Measurements from ENCODE around the gene ARHGAP26. TPM values are rescaled to one million over a fixed set of nuclear protein-coding genes. Genes with fewer than 3 reads are reported as not detected.

ARHGAP26 gene
- total and polyA plus RNA-seq, 7 experiments from 2014 or later, result 10.5 to 123 (median 22.7) TPM

DNA sequence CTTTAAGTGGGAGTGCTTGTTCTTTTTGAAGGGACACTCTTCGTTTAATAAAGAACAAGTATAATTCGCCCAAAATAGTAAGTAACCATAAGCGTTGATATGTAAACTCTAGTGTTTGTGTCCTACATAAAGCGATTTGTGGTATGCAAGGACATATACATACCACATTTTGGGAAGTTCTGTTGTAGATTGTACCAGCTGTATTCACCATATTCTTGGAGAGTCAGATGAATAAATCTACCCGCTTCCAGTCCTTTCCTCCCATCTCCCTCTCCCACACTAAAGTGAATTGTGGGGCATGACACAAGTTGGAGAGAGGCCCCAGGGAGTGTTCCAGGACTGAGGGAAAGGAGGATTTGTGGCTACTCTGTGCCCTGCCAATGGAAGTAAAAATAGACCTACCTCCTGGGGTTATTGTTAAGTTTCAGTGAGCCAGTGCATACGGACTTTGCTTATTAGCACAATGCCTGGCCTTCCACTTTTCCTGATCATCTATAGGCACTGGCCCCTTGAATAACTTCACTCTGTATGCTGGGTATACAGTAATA, 40.6 kb downstream of the ARHGAP26 start:
- intact Hi-C loops (cut with micrococcal nuclease), result no loop called here
- Histone ChIP-seq H3K9me3 (ENCODE audit: control insufficient read depth in 2 of 3, low read length in 3 of 3) (no peaks in the 10 kb centered on the region), H3K4me3 (ENCODE audit: low read length) (no peak overlapping the region), H3K27ac (ENCODE audit: low read depth, low read length) (no peak overlapping the region), H3K27me3 (ENCODE audit: control insufficient read depth in 2 of 2, insufficient read depth in 2 of 2, low read length in 2 of 2) (no peaks in the 10 kb centered on the region), H3K4me1 (ENCODE audit: control insufficient read depth in 2 of 2, insufficient read depth in 2 of 2, low read length in 2 of 2) (peaks cover 3 to 9% of the 10 kb centered on the region in 2 donors), H3K36me3 (ENCODE audit: control insufficient read depth in 2 of 3, insufficient read depth in 3 of 3, low read length in 3 of 3) (no peaks in the 10 kb centered on the region)
- no peak for ATAC-seq
- ChIA-PET POLR2A (interaction anchor here (0.5 kb wide), 1 partner anchor 594 kb away, joined by 4 read pairs; no protein-coding TSS in a partner anchor), CTCF (interaction anchor here (0.6 kb wide), 1 partner anchor 10 kb away, joined by 3 read pairs; no protein-coding TSS in a partner anchor)
- Mint-ChIP-seq H3K4me3 (no peak overlapping the region), H3K27ac (no peak overlapping the region), H3K9me3 (peaks cover 0 to 2% (median 0%) of the 10 kb centered on the region in 11 donors), H3K36me3 (peaks cover 3 to 13% (median 6%) of the 10 kb centered on the region in 5 donors), H3K27me3 (no peaks in the 10 kb centered on the region), H3K4me1 (peaks cover 24 to 49% (median 32%) of the 10 kb centered on the region in 7 donors)
- no peak for DNase-seq

DNA sequence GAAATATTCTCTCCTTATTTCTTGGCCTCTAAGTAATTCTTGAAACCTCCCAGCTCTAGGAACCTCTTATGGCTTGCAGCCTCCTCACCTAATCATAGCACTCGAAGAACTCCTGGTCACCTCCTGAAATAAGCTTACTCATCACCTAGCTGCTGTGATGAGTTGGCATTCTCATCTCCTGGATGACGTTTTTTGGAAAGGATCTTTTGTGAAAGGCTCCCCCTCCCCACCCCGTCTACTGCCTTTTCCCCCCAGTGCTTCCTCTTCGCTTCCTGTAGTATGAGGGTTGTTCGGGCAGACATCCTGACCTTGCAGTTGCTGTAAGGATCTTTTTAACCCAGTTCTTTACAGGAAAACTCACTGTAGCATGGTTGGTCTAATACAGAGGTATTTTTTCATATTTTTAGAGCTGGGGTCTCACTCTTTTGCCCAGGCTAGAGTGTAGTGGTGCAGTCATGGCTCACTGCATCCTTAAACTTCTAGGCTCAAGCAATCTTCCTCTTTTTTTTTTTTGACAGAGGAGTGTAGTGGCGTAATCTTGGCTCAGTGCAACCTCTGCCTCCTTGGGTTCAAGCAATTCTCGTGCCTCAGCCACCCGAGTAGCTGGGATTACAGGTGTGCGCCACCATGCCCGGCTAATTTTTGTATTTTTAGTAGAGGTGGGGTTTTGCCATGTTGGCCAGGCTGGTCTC, 41.8 kb downstream of the ARHGAP26 start:
- intact Hi-C loops (cut with micrococcal nuclease), result no loop called here
- Mint-ChIP-seq H3K27ac (no peak overlapping the region), H3K4me1 (peaks cover 23 to 60% (median 36%) of the 10 kb centered on the region in 7 donors), H3K27me3 (no peaks in the 10 kb centered on the region), H3K4me3 (no peak overlapping the region), H3K9me3 (peaks cover 0 to 2% (median 0%) of the 10 kb centered on the region in 11 donors), H3K36me3 (peaks cover 3 to 17% (median 9%) of the 10 kb centered on the region in 5 donors)
- ChIA-PET CTCF (interaction anchor here (0.5 to 0.9 kb wide), 2 partner anchors 9 to 41 kb away, joined by 3 read pairs; no protein-coding TSS in a partner anchor), POLR2A (interaction anchor here (0.6 kb wide), 1 partner anchor 21 kb away, joined by 4 read pairs; no protein-coding TSS in a partner anchor)
- Histone ChIP-seq H3K27me3 (ENCODE audit: control insufficient read depth in 2 of 2, insufficient read depth in 2 of 2, low read length in 2 of 2) (no peaks in the 10 kb centered on the region), H3K4me3 (ENCODE audit: low read length) (no peak overlapping the region), H3K36me3 (ENCODE audit: control insufficient read depth in 2 of 3, insufficient read depth in 3 of 3, low read length in 3 of 3) (no peaks in the 10 kb centered on the region), H3K9me3 (ENCODE audit: control insufficient read depth in 2 of 3, low read length in 3 of 3) (no peaks in the 10 kb centered on the region), H3K4me1 (ENCODE audit: control insufficient read depth in 2 of 2, insufficient read depth in 2 of 2, low read length in 2 of 2) (peaks cover 3 to 9% of the 10 kb centered on the region in 2 donors), H3K27ac (ENCODE audit: low read depth, low read length) (no peak overlapping the region)
- DNase-seq (no peak), ATAC-seq (peak; percentile 44)

DNA sequence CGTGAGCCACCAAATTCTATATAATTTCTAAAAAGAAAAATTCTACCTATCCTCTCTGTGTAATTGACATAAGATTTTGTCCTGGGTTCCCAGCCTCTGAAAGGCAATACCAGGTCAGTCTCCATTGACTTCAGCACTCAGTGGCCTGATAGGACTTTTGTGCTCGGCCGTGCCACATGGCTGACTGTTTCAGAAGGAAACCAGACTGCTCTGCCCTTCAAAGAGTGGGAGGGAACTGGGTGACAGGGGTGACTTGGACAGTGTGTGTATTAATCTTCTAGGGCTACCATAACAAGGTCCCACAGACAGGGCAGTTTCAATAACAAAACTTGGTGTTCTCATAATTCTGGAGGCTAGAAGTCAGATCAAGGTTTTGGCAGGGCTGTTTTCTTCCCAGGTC, 43.0 kb downstream of the ARHGAP26 start:
- DNase-seq, result no peak
- H3K4me1 Mint-ChIP-seq, result peaks cover 20 to 69% (median 35%) of the 10 kb centered on the region in 7 donors
- Histone ChIP-seq H3K36me3 (ENCODE audit: control insufficient read depth in 2 of 3, insufficient read depth in 3 of 3, low read length in 3 of 3) (no peaks in the 10 kb centered on the region), H3K9me3 (ENCODE audit: control insufficient read depth in 2 of 3, low read length in 3 of 3) (no peaks in the 10 kb centered on the region), H3K27me3 (ENCODE audit: control insufficient read depth in 2 of 2, insufficient read depth in 2 of 2, low read length in 2 of 2) (no peaks in the 10 kb centered on the region), H3K4me1 (ENCODE audit: control insufficient read depth in 2 of 2, insufficient read depth in 2 of 2, low read length in 2 of 2) (peaks cover 3 to 9% of the 10 kb centered on the region in 2 donors), H3K27ac (ENCODE audit: low read depth, low read length) (no peak overlapping the region), H3K4me3 (ENCODE audit: low read length) (no peak overlapping the region)
- no peak for ATAC-seq
- ChIA-PET POLR2A (no interaction called here), CTCF (no interaction called here)
- intact Hi-C loops (cut with micrococcal nuclease), result no loop called here
- H3K27ac Mint-ChIP-seq, result no peak overlapping the region
- H3K36me3 Mint-ChIP-seq, result peaks cover 3 to 17% (median 9%) of the 10 kb centered on the region in 5 donors
- no peak overlapping the region for H3K4me3 Mint-ChIP-seq
- H3K27me3 Mint-ChIP-seq, result no peaks in the 10 kb centered on the region
- H3K9me3 Mint-ChIP-seq, result peaks cover 0 to 2% (median 0%) of the 10 kb centered on the region in 11 donors

DNA sequence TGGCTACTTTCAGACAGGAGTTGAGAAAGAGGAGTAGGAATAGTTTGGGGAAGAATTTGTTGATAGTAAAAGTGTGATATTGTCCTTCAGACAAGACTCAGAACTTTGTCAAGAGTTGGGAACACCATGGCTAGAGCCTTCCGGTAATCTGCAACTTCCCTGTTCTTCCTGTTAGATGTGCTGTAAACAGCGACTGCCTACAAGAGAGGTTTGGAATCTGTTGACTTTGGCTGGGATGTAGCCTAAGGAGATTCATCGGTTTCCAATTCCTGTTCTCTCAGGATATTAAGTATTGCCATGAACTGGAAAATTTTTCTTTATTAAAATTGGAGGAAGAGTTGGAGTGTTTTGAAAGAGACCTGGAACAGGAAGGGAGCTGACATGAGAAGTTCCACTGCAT, 43.9 kb downstream of the ARHGAP26 start:
- no peak overlapping the region for H3K27ac ChIP-seq (ENCODE audit: low read depth, low read length)
- Mint-ChIP-seq H3K27ac (peak overlapping the region in 2 of 9 donors; percentile 38 to 41), H3K27me3 (no peaks in the 10 kb centered on the region), H3K36me3 (peaks cover 3 to 17% (median 9%) of the 10 kb centered on the region in 5 donors), H3K4me3 (no peak overlapping the region), H3K4me1 (peaks cover 14 to 61% (median 32%) of the 10 kb centered on the region in 7 donors), H3K9me3 (peaks cover 0 to 2% (median 0%) of the 10 kb centered on the region in 11 donors)
- ChIA-PET CTCF (no interaction called here), POLR2A (no interaction called here)
- ATAC-seq (no peak), DNase-seq (no peak)
- no peaks in the 10 kb centered on the region for H3K36me3 ChIP-seq (ENCODE audit: control insufficient read depth in 2 of 3, insufficient read depth in 3 of 3, low read length in 3 of 3)
- H3K4me3 ChIP-seq (ENCODE audit: low read length), result no peak overlapping the region
- intact Hi-C loops (cut with micrococcal nuclease), result no loop called here
- H3K9me3 ChIP-seq (ENCODE audit: control insufficient read depth in 2 of 3, low read length in 3 of 3), result no peaks in the 10 kb centered on the region
- peaks cover 3 to 9% of the 10 kb centered on the region in 2 donors for H3K4me1 ChIP-seq (ENCODE audit: control insufficient read depth in 2 of 2, insufficient read depth in 2 of 2, low read length in 2 of 2)
- no peaks in the 10 kb centered on the region for H3K27me3 ChIP-seq (ENCODE audit: control insufficient read depth in 2 of 2, insufficient read depth in 2 of 2, low read length in 2 of 2)

DNA sequence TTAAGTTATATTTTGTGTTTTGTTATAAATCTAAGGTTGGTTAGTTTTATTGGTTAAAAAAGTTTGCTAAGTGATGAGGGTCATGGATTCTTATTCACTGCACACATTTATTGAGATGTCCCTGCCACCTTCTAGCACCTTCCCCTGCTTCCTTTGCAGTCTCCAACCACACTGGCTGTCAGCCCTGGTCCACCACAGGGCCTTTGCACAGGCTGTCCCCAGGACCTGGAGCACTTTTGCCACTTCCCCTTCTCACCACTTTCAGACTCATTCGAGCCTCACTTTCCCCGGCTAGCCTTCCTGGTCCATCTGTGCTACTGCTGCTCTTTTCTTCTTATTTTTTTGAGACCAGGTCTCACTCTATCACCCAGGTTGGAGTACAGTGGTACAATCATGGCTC, 45.3 kb downstream of the ARHGAP26 start:
- H3K4me1 ChIP-seq (ENCODE audit: control insufficient read depth in 2 of 2, insufficient read depth in 2 of 2, low read length in 2 of 2), result no peaks in the 10 kb centered on the region
- peaks cover 0 to 2% (median 0%) of the 10 kb centered on the region in 11 donors for H3K9me3 Mint-ChIP-seq
- no peak for DNase-seq
- H3K36me3 ChIP-seq (ENCODE audit: control insufficient read depth in 2 of 3, insufficient read depth in 3 of 3, low read length in 3 of 3), result no peaks in the 10 kb centered on the region
- ChIA-PET CTCF (no interaction called here), POLR2A (no interaction called here)
- no peaks in the 10 kb centered on the region for H3K27me3 Mint-ChIP-seq
- peaks cover 3 to 17% (median 11%) of the 10 kb centered on the region in 5 donors for H3K36me3 Mint-ChIP-seq
- H3K27me3 ChIP-seq (ENCODE audit: control insufficient read depth in 2 of 2, insufficient read depth in 2 of 2, low read length in 2 of 2), result no peaks in the 10 kb centered on the region
- intact Hi-C loops (cut with micrococcal nuclease), result no loop called here
- no peaks in the 10 kb centered on the region for H3K9me3 ChIP-seq (ENCODE audit: control insufficient read depth in 2 of 3, low read length in 3 of 3)
- no peak overlapping the region for H3K27ac Mint-ChIP-seq
- no peak overlapping the region for H3K4me3 Mint-ChIP-seq
- no peak overlapping the region for H3K4me3 ChIP-seq (ENCODE audit: low read length)
- H3K27ac ChIP-seq (ENCODE audit: low read depth, low read length), result no peak overlapping the region
- no peak for ATAC-seq
- peaks cover 10 to 49% (median 25%) of the 10 kb centered on the region in 7 donors for H3K4me1 Mint-ChIP-seq

DNA sequence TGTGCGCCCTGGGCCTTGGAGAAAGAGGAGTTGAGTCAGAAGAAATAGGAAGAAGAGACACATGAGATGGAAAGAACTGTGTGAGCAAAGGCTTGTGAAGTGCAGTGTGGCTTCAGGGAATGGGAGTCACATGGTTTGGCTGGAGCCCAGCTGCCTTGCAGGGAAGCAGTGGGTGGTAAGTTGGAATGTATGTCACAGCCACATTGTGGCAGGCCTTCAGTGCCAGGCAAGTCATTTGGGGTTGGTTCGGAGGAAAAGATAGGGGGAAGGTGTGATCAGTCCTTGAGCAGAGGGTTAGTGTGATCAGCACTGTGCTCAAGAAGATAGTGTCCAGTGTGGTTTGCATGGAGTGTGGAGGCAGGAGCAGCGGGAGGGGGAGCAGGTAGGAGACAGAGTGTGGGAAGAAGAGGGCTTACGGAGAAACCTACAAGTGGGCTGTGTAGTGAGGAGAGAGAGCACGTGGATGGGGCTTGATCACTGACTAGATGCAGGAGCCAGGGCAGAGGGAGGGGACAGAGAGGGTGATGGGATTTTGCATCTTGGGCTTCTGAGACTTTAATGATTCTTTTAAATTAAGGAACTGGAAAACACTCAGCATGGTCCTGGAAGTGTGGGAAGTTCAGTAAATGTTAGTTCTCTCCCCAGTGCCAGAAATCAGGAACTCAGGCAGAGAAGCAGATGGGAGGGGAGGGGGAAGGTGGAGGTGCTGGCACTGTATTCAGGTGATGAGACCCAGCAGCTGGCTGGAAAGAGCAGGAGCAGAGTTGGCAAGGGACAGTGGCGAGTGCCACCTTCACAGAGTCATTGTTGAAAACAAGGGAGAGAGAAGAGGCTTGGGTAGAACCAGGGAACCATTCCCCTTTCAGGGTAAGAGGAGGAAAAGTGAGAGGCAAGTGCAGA, 46.6 kb downstream of the ARHGAP26 start:
- Mint-ChIP-seq H3K4me1 (peaks cover 12 to 48% (median 19%) of the 10 kb centered on the region in 7 donors), H3K27ac (peak overlapping the region in 4 of 9 donors; percentile 23 to 61 (median 30)), H3K36me3 (peaks cover 3 to 24% (median 18%) of the 10 kb centered on the region in 5 donors), H3K9me3 (peaks cover 0 to 4% (median 0%) of the 10 kb centered on the region in 11 donors), H3K4me3 (peak overlapping the region in 1 of 10 donors; percentile 17), H3K27me3 (no peaks in the 10 kb centered on the region)
- intact Hi-C loops (cut with micrococcal nuclease), result no loop called here
- POLR2A ChIA-PET, result no interaction called here
- no peaks in the 10 kb centered on the region for H3K4me1 ChIP-seq (ENCODE audit: control insufficient read depth in 2 of 2, insufficient read depth in 2 of 2, low read length in 2 of 2)
- H3K27me3 ChIP-seq (ENCODE audit: control insufficient read depth in 2 of 2, insufficient read depth in 2 of 2, low read length in 2 of 2), result no peaks in the 10 kb centered on the region
- no peak for ATAC-seq
- no peaks in the 10 kb centered on the region for H3K9me3 ChIP-seq (ENCODE audit: control insufficient read depth in 2 of 3, low read length in 3 of 3)
- H3K4me3 ChIP-seq (ENCODE audit: low read length), result no peak overlapping the region
- no peak overlapping the region for H3K27ac ChIP-seq (ENCODE audit: low read depth, low read length)
- no peak for DNase-seq
- CTCF ChIA-PET, result no interaction called here
- no peaks in the 10 kb centered on the region for H3K36me3 ChIP-seq (ENCODE audit: control insufficient read depth in 2 of 3, insufficient read depth in 3 of 3, low read length in 3 of 3)

Measured in naive thymus-derived CD4-positive, alpha-beta T cell (primary cell).